GM23338 (cell line): ENCODE data around the gene CHD9.

Source experiments
- CREB1 ChIP-seq: fragments of 250-450 bp; sonication (Bioruptor Pico); IDR thresholded peaks from 2 replicates; pipeline ENCODE4 v1.5.0; 2020; ENCODE audit warnings: low read depth, mild to moderate bottlenecking, moderate library complexity
- EZH2 ChIP-seq: fragments of 200-600 bp; sonication (generic); IDR thresholded peaks from one replicate; pipeline ENCODE4 v1.8.0; 2017; ENCODE audit warnings: antibody characterized with exemption, mild to moderate bottlenecking, low read depth; ENCODE audit not compliant: unreplicated experiment
- EZH2phosphoT487 ChIP-seq: fragments of 200-600 bp; sonication (generic); IDR thresholded peaks from one replicate; pipeline ENCODE4 v1.8.1; 2018; ENCODE audit warnings: antibody characterized with exemption; ENCODE audit not compliant: unreplicated experiment
- POLR2AphosphoS5 ChIP-seq: IDR thresholded peaks from 2 replicates; pipeline ENCODE4 v1.6.1; 2016; ENCODE audit warnings: antibody characterized with exemption, low read depth
- TF ChIP-seq, protein P1 (sequence below), 2 experiments: fragments of 200-600 bp in 1 of 2; sonication (generic) in 1 of 2; conservative IDR thresholded peaks; 2 replicates each; pipeline versions ENCODE4 v1.5.1 to v1.6.1; 2016 to 2017; ENCODE audit warnings: antibody characterized with exemption in 2 of 2, low read depth in 2 of 2, mild to moderate bottlenecking in 2 of 2, moderate library complexity in 1 of 2
- TF ChIP-seq, protein P2 (sequence below): IDR thresholded peaks from one replicate; pipeline ENCODE4 v1.6.1; 2018; ENCODE audit warnings: antibody characterized with exemption; ENCODE audit not compliant: unreplicated experiment

DNA sequence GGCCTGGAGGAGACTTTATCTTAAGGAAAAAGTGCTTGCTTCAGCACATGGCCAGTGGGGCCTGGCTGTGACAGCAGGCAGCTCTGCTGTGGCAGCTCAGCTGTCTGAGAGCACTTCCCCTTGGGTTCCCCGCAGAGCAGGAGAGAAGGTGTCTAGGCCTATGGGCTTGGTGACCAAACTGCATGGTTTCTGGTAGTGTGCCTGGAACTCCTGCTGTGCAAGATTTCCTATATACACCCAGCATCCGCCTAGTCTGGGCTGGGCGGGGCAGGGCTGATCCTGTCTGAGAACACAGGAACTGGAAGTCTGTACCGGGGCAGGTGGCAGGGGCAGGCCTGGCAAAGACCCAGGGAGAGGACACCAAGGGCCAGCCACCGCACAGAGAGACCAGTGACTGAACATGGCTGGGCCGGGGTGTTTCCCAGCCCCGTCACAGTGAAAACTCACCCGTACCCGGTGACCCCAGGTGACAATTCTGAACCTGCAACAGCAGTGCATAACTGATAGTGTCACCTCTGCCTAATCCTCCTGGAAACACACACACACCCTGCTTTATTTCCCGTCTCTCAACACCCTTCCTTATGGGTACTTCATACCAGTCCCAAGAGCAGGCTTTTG lies 39.3 kb downstream of the CHD9 start:
- TF ChIP-seq, protein P1, sequence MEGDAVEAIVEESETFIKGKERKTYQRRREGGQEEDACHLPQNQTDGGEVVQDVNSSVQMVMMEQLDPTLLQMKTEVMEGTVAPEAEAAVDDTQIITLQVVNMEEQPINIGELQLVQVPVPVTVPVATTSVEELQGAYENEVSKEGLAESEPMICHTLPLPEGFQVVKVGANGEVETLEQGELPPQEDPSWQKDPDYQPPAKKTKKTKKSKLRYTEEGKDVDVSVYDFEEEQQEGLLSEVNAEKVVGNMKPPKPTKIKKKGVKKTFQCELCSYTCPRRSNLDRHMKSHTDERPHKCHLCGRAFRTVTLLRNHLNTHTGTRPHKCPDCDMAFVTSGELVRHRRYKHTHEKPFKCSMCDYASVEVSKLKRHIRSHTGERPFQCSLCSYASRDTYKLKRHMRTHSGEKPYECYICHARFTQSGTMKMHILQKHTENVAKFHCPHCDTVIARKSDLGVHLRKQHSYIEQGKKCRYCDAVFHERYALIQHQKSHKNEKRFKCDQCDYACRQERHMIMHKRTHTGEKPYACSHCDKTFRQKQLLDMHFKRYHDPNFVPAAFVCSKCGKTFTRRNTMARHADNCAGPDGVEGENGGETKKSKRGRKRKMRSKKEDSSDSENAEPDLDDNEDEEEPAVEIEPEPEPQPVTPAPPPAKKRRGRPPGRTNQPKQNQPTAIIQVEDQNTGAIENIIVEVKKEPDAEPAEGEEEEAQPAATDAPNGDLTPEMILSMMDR (conservative IDR thresholded peaks at IDR 0.05; ENCODE audit: low read depth in 2 of 2), result no peak
- TF ChIP-seq, protein P2, sequence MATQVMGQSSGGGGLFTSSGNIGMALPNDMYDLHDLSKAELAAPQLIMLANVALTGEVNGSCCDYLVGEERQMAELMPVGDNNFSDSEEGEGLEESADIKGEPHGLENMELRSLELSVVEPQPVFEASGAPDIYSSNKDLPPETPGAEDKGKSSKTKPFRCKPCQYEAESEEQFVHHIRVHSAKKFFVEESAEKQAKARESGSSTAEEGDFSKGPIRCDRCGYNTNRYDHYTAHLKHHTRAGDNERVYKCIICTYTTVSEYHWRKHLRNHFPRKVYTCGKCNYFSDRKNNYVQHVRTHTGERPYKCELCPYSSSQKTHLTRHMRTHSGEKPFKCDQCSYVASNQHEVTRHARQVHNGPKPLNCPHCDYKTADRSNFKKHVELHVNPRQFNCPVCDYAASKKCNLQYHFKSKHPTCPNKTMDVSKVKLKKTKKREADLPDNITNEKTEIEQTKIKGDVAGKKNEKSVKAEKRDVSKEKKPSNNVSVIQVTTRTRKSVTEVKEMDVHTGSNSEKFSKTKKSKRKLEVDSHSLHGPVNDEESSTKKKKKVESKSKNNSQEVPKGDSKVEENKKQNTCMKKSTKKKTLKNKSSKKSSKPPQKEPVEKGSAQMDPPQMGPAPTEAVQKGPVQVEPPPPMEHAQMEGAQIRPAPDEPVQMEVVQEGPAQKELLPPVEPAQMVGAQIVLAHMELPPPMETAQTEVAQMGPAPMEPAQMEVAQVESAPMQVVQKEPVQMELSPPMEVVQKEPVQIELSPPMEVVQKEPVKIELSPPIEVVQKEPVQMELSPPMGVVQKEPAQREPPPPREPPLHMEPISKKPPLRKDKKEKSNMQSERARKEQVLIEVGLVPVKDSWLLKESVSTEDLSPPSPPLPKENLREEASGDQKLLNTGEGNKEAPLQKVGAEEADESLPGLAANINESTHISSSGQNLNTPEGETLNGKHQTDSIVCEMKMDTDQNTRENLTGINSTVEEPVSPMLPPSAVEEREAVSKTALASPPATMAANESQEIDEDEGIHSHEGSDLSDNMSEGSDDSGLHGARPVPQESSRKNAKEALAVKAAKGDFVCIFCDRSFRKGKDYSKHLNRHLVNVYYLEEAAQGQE, result no peak
- TF ChIP-seq EZH2phosphoT487 (no peak), EZH2 (no peak), CREB1 (CRISPR knock-in tag) (no peak), POLR2AphosphoS5 (no peak)
